HEK293 (cell line): ENCODE measurements around the gene ITGB4.

Source experiments
- KLF8 ChIP-seq: fragments of 450-650 bp; formaldehyde crosslinking; IDR thresholded peaks from 2 replicates; pipeline ENCODE4 v1.5.1; 2016; ENCODE audit warnings: missing biosample characterization, missing genetic modification characterization
- MEIS1 ChIP-seq: sonication (generic); formaldehyde crosslinking; IDR thresholded peaks from 2 replicates; pipeline ENCODE4 v1.8.1; 2022; ENCODE audit warnings: missing genetic modification reagents, mild to moderate bottlenecking, borderline replicate concordance
- PRDM6 ChIP-seq: fragments of 450-650 bp; formaldehyde crosslinking; IDR thresholded peaks from 2 replicates; pipeline ENCODE4 v1.5.1; 2017; ENCODE audit warnings: missing biosample characterization, missing genetic modification characterization
- RBAK ChIP-seq: fragments of 450-650 bp; formaldehyde crosslinking; IDR thresholded peaks from 2 replicates; pipeline ENCODE4 v1.5.1; 2016; ENCODE audit warnings: missing biosample characterization, missing genetic modification characterization
- SETDB1 ChIP-seq: IDR thresholded peaks from one replicate; pipeline ENCODE4 v1.6.1; 2017; ENCODE audit warnings: mild to moderate bottlenecking, low read length, moderate library complexity, mixed read lengths; ENCODE audit not compliant: insufficient read length
- WT1 ChIP-seq: fragments of 450-650 bp; formaldehyde crosslinking; IDR thresholded peaks from 2 replicates; pipeline ENCODE4 v1.5.1; 2016; ENCODE audit warnings: missing biosample characterization, missing genetic modification characterization
- ZEB2 ChIP-seq: fragments of 450-650 bp; formaldehyde crosslinking; IDR thresholded peaks from 2 replicates; pipeline ENCODE4 v1.5.1; 2016; ENCODE audit warnings: missing biosample characterization, missing genetic modification characterization
- ZFP69B ChIP-seq: fragments of 450-650 bp; formaldehyde crosslinking; IDR thresholded peaks from 2 replicates; pipeline ENCODE4 v1.5.1; 2016; ENCODE audit warnings: missing biosample characterization, missing genetic modification characterization
- ZIC2 ChIP-seq: fragments of 450-650 bp; formaldehyde crosslinking; IDR thresholded peaks from 2 replicates; pipeline ENCODE4 v1.5.1; 2016; ENCODE audit warnings: missing biosample characterization, missing genetic modification characterization
- ZNF169 ChIP-seq: fragments of 450-650 bp; formaldehyde crosslinking; IDR thresholded peaks from 2 replicates; pipeline ENCODE4 v1.5.1; 2016; ENCODE audit warnings: missing biosample characterization, missing genetic modification characterization
- ZNF19 ChIP-seq: fragments of 450-650 bp; formaldehyde crosslinking; IDR thresholded peaks from 2 replicates; pipeline ENCODE4; 2016; ENCODE audit warnings: missing biosample characterization, missing genetic modification characterization, low read depth
- ZNF239 ChIP-seq: fragments of 450-650 bp; formaldehyde crosslinking; IDR thresholded peaks from 2 replicates; pipeline ENCODE4 v1.5.1; 2016; ENCODE audit warnings: missing biosample characterization, missing genetic modification characterization
- ZNF24 ChIP-seq: fragments of 450-650 bp; formaldehyde crosslinking; IDR thresholded peaks from 2 replicates; pipeline ENCODE4 v1.5.1; 2016; ENCODE audit warnings: missing biosample characterization, missing genetic modification characterization
- ZNF350 ChIP-seq: fragments of 450-650 bp; formaldehyde crosslinking; IDR thresholded peaks from 2 replicates; pipeline ENCODE4 v1.5.0; 2017; ENCODE audit warnings: missing biosample characterization, mild to moderate bottlenecking, missing genetic modification characterization
- ZNF37A ChIP-seq: fragments of 450-650 bp; IDR thresholded peaks from 2 replicates; pipeline ENCODE4 v1.5.1; 2018; ENCODE audit warnings: missing biosample characterization, missing genetic modification characterization
- ZNF391 ChIP-seq: fragments of 450-650 bp; formaldehyde crosslinking; IDR thresholded peaks from 2 replicates; pipeline ENCODE4 v1.5.1; 2016; ENCODE audit warnings: low read depth, missing biosample characterization, missing genetic modification characterization, borderline replicate concordance
- ZNF510 ChIP-seq: fragments of 450-650 bp; formaldehyde crosslinking; IDR thresholded peaks from 2 replicates; pipeline ENCODE4 v1.5.1; 2018; ENCODE audit warnings: mild to moderate bottlenecking, missing genetic modification characterization, missing biosample characterization; ENCODE audit not compliant: insufficient replicate concordance
- ZNF521 ChIP-seq: fragments of 450-650 bp; formaldehyde crosslinking; IDR thresholded peaks from 2 replicates; pipeline ENCODE4 v1.5.1; 2017; ENCODE audit warnings: missing biosample characterization, mild to moderate bottlenecking, missing genetic modification characterization
- ZNF529 ChIP-seq: fragments of 450-650 bp; formaldehyde crosslinking; IDR thresholded peaks from 2 replicates; pipeline ENCODE4 v1.5.1; 2017; ENCODE audit warnings: missing genetic modification characterization, missing biosample characterization; ENCODE audit not compliant: insufficient replicate concordance
- ZNF626 ChIP-seq: fragments of 450-650 bp; sonication (Bioruptor Pico); formaldehyde crosslinking; IDR thresholded peaks from 2 replicates; pipeline ENCODE4 v1.5.1; 2018; ENCODE audit warnings: missing biosample characterization, missing genetic modification characterization, inconsistent platforms
- ZNF677 ChIP-seq: fragments of 450-650 bp; IDR thresholded peaks from 2 replicates; pipeline ENCODE4 v1.5.0; 2018; ENCODE audit warnings: missing biosample characterization, mild to moderate bottlenecking, missing genetic modification characterization, moderate library complexity
- ZNF701 ChIP-seq: fragments of 450-650 bp; formaldehyde crosslinking; IDR thresholded peaks from 2 replicates; pipeline ENCODE4 v1.5.1; 2016; ENCODE audit warnings: missing biosample characterization, missing genetic modification characterization
- ZNF776 ChIP-seq: fragments of 450-650 bp; formaldehyde crosslinking; IDR thresholded peaks from 2 replicates; pipeline ENCODE4 v1.5.0; 2017; ENCODE audit warnings: missing biosample characterization, missing genetic modification characterization, borderline replicate concordance
- ZNF785 ChIP-seq: fragments of 450-650 bp; formaldehyde crosslinking; IDR thresholded peaks from 2 replicates; pipeline ENCODE4 v1.5.1; 2016; ENCODE audit warnings: missing biosample characterization, missing genetic modification characterization
- ZXDB ChIP-seq: fragments of 450-650 bp; formaldehyde crosslinking; IDR thresholded peaks from 2 replicates; pipeline ENCODE4 v1.5.1; 2016; ENCODE audit warnings: missing biosample characterization, missing genetic modification characterization
- TF ChIP-seq, protein P1 (sequence below): fragments of 450-650 bp; formaldehyde crosslinking; IDR thresholded peaks from 2 replicates; pipeline ENCODE4 v1.5.1; 2016; ENCODE audit warnings: missing biosample characterization, missing genetic modification characterization, borderline replicate concordance
- TF ChIP-seq, protein P2 (sequence below): fragments of 450-650 bp; formaldehyde crosslinking; IDR thresholded peaks from 2 replicates; pipeline ENCODE4 v1.5.1; 2016; ENCODE audit warnings: missing biosample characterization, missing genetic modification characterization
- TF ChIP-seq, protein P3 (sequence below): fragments of 450-650 bp; formaldehyde crosslinking; IDR thresholded peaks from 2 replicates; pipeline ENCODE4 v1.5.1; 2016; ENCODE audit warnings: missing biosample characterization, missing genetic modification characterization

ITGB4 gene

DNA sequence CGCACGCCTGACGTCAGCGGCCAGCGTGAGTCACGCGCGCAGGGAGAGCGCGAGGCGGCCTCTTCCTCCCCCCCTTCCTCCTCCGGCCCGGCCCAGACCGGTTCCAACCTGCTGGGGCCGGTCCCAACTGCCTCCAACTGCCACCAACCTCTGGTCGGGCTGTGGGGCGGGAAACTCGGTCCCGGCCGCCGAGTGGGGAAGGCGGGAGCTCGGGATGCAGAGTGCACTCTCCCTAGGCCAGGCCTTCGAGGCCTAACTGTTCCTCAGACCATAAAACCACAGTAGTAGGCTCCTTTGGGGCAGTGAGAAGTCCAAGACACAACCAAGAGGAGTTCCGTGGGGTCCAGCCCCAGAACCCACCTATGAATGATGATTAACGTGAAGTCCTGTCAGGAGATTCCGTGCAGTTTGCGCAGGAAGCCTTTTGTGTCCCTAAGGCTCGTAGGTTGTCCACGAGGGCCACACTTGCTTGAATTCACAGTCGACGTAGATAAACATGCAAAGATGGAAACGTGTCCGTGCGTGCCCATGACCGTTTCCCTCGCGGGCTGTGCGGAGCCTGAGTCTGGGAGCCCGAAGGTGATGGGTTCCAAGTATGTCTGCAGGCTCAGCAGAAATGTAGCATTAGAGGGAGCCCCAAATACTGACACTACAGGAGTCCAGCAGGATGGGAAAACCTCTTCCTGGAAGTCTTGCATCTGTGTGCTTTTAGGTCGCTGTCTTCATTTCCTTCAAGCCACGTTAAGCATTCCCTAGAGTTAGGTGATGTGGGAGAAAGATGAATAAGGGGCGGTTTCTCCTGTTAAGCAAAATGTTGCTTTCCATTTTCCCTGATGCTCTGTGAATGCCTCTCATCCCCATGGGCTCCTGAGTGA lies 64.0 kb downstream of the ITGB4 start (continued):
- TF ChIP-seq PRDM6 (tag by site-specific recombination), result no peak
- no peak for TF ChIP-seq ZNF19
- peak; percentile 41; the same call in 1 of the 2 replicates for TF ChIP-seq ZXDB (tag by site-specific recombination)
- no peak for TF ChIP-seq RBAK (tag by site-specific recombination)
- TF ChIP-seq WT1 (tag by site-specific recombination), result peak; percentile 66
- peak; percentile 83 for TF ChIP-seq ZEB2 (tag by site-specific recombination)
- TF ChIP-seq, protein P1, sequence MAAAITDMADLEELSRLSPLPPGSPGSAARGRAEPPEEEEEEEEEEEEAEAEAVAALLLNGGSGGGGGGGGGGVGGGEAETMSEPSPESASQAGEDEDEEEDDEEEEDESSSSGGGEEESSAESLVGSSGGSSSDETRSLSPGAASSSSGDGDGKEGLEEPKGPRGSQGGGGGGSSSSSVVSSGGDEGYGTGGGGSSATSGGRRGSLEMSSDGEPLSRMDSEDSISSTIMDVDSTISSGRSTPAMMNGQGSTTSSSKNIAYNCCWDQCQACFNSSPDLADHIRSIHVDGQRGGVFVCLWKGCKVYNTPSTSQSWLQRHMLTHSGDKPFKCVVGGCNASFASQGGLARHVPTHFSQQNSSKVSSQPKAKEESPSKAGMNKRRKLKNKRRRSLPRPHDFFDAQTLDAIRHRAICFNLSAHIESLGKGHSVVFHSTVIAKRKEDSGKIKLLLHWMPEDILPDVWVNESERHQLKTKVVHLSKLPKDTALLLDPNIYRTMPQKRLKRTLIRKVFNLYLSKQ, result no peak
- TF ChIP-seq ZNF350 (tag by site-specific recombination), result no peak
- no peak for TF ChIP-seq SETDB1
- TF ChIP-seq, protein P2, sequence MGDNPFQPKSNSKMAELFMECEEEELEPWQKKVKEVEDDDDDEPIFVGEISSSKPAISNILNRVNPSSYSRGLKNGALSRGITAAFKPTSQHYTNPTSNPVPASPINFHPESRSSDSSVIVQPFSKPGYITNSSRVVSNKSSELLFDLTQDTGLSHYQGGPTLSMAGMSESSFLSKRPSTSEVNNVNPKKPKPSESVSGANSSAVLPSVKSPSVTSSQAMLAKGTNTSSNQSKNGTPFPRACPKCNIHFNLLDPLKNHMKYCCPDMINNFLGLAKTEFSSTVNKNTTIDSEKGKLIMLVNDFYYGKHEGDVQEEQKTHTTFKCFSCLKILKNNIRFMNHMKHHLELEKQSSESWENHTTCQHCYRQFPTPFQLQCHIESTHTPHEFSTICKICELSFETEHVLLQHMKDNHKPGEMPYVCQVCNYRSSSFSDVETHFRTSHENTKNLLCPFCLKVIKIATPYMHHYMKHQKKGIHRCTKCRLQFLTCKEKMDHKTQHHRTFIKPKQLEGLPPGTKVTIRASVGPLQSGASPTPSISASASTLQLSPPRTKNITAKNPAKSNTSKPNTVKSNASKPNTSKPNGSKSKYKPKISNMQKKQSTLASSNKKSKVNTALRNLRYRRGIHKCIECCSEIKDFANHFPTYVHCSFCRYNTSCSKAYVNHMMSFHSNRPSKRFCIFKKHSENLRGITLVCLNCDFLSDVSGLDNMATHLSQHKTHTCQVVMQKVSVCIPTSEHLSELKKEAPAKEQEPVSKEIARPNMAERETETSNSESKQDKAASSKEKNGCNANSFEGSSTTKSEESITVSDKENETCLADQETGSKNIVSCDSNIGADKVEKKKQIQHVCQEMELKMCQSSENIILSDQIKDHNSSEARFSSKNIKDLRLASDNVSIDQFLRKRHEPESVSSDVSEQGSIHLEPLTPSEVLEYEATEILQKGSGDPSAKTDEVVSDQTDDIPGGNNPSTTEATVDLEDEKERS (tag by site-specific recombination), result no peak
- no peak for TF ChIP-seq ZNF521 (tag by site-specific recombination)
- TF ChIP-seq ZNF239 (tag by site-specific recombination), result 0 out of 2 replicates have a peak, but pooled peaks have one; percentile 9
- peak; percentile 81; the same call in 1 of the 2 replicates for TF ChIP-seq ZNF391 (tag by site-specific recombination)
- peak; percentile 72 for TF ChIP-seq ZFP69B (tag by site-specific recombination)
- TF ChIP-seq, protein P3, sequence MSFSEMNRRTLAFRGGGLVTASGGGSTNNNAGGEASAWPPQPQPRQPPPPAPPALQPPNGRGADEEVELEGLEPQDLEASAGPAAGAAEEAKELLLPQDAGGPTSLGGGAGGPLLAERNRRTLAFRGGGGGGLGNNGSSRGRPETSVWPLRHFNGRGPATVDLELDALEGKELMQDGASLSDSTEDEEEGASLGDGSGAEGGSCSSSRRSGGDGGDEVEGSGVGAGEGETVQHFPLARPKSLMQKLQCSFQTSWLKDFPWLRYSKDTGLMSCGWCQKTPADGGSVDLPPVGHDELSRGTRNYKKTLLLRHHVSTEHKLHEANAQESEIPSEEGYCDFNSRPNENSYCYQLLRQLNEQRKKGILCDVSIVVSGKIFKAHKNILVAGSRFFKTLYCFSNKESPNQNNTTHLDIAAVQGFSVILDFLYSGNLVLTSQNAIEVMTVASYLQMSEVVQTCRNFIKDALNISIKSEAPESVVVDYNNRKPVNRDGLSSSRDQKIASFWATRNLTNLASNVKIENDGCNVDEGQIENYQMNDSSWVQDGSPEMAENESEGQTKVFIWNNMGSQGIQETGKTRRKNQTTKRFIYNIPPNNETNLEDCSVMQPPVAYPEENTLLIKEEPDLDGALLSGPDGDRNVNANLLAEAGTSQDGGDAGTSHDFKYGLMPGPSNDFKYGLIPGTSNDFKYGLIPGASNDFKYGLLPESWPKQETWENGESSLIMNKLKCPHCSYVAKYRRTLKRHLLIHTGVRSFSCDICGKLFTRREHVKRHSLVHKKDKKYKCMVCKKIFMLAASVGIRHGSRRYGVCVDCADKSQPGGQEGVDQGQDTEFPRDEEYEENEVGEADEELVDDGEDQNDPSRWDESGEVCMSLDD, result peak; percentile 54
- TF ChIP-seq KLF8, result peak; percentile 73
- no peak for TF ChIP-seq ZNF626 (tag by site-specific recombination)
- TF ChIP-seq ZNF169, result no peak
- TF ChIP-seq ZNF24, result peak; percentile 61
- TF ChIP-seq ZNF510 (tag by site-specific recombination), result no peak
- TF ChIP-seq ZNF677 (tag by site-specific recombination), result no peak
- no peak for TF ChIP-seq MEIS1 (CRISPR knock-in tag)
- TF ChIP-seq ZNF37A (tag by site-specific recombination), result 0 out of 2 replicates have a peak, but pooled peaks have one; percentile 10
- no peak for TF ChIP-seq ZNF529 (tag by site-specific recombination)
- TF ChIP-seq ZNF701 (tag by site-specific recombination), result no peak
- no peak; the same call in 1 of the 2 replicates for TF ChIP-seq ZIC2 (tag by site-specific recombination)
- TF ChIP-seq ZNF776, result no peak
- TF ChIP-seq ZNF785 (tag by site-specific recombination), result no peak
